Mucosa of descending colon (tissue), 3 donors: ENCODE measurements around the gene SLC16A3. TPM values are rescaled to one million over a fixed set of nuclear protein-coding genes. Genes with fewer than 3 reads are reported as not detected.

ENCODE experiments used
- ATAC-seq: fragments of 200-7000 bp; cut with Tn5 transposase; one replicate; pipeline ENCODE4 v1.9.1; 2020; ENCODE audit warnings: mild to moderate bottlenecking, moderate library complexity
- DNase-seq, 3 donors: peaks; one replicate each; pipeline ENCODE4 v3.0.0-alpha.2; 2020
- H3K36me3 ChIP-seq: fragments of 200-600 bp; one replicate; pipeline ENCODE4 v1.8.0; 2021; ENCODE audit warnings: low read depth, mild to moderate bottlenecking
- H3K4me1 ChIP-seq: fragments of 200-600 bp; one replicate; pipeline ENCODE4 v1.8.0; 2021; ENCODE audit warnings: low read depth, mild to moderate bottlenecking
- H3K4me3 ChIP-seq: fragments of 200-600 bp; one replicate; pipeline ENCODE4 v1.8.0; 2021; ENCODE audit warnings: mild to moderate bottlenecking
- H3K9me3 ChIP-seq: fragments of 200-600 bp; one replicate; pipeline ENCODE4 v1.8.0; 2021; ENCODE audit warnings: mild to moderate bottlenecking
- intact Hi-C, 2 donors: fragments of 100-400 bp; cut with DNase I in 1 of 2; cut with micrococcal nuclease in 1 of 2; formaldehyde crosslinking; loops; one replicate each; pipeline versions ENCODE4 v1.11.0 to v1.11.1; 2022; cut with DNase I, micrococcal nuclease
- total RNA-seq, 3 donors: library from RNA; stranded (reverse); fragmentation: NEBNext Ultra II Directional in 2 of 3; extraction: Animal tissue kit (Norgen Biotek cat#: 25700) in 2 of 3; gene quantifications; one replicate each; pipeline versions ENCODE4 v1.2.1 to v1.2.4, GENCODE V29; 2021 to 2023
- TF ChIP-seq, protein P1 (sequence below): fragments of 200-600 bp; IDR thresholded peaks from one replicate; pipeline ENCODE4 v1.8.0; 2022; ENCODE audit warnings: antibody characterized with exemption, mild to moderate bottlenecking
- donor health status: DM: no; HTN: no; CAD: no; lungs with moderate emphysema.
- donor health status: DM: no; HTN: no; CAD: no.
- donor health status: DM: no; HTN: yes; CAD: no.

SLC16A3 gene
- total RNA-seq, 3 donors from 2014 or later: 41.0 to 150 (median 104) TPM

DNA sequence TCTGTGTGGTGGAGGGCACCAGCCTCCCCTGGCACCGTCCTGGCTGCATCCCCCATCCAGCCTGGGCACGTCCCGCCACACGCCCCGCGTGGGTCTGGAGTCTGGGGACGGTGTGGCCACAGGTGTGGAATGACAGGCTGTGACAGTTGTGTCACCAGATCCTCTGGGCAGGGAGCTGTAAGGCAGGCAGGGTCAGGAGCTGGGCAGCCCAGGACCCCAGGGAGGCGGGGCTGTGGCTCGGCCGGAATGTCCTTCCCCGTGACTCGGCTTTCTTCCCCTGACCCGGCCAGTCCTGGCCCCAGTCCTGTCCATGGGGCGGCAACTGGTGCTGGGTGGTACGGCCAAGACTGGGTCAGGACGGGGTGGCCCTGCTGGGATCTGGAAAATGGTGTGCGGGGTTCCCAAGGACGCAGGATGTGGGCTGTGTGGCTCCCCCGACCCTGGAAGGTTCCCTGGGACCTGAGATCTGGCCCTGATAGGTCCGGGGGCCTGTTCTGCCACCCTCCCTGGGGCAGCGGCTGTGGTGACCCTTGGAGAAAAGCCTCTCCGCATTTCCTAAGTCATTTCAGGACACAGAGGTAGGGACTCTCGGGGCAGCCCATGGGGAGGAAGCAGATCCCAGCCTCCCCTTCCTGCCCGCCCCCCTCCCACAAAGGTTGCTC is 3.3 kb upstream of the SLC16A3 start:
- Histone ChIP-seq H3K4me3 (no peak overlapping the region), H3K36me3 (no peaks in the 10 kb centered on the region), H3K4me1 (peaks cover 24% of the 10 kb centered on the region), H3K9me3 (no peaks in the 10 kb centered on the region)
- peak in 1 of 3 donors; percentile 31 for DNase-seq
- ATAC-seq: no peak
- TF ChIP-seq, protein P1, sequence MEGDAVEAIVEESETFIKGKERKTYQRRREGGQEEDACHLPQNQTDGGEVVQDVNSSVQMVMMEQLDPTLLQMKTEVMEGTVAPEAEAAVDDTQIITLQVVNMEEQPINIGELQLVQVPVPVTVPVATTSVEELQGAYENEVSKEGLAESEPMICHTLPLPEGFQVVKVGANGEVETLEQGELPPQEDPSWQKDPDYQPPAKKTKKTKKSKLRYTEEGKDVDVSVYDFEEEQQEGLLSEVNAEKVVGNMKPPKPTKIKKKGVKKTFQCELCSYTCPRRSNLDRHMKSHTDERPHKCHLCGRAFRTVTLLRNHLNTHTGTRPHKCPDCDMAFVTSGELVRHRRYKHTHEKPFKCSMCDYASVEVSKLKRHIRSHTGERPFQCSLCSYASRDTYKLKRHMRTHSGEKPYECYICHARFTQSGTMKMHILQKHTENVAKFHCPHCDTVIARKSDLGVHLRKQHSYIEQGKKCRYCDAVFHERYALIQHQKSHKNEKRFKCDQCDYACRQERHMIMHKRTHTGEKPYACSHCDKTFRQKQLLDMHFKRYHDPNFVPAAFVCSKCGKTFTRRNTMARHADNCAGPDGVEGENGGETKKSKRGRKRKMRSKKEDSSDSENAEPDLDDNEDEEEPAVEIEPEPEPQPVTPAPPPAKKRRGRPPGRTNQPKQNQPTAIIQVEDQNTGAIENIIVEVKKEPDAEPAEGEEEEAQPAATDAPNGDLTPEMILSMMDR: no peak
- intact Hi-C loops: no loop called here

DNA sequence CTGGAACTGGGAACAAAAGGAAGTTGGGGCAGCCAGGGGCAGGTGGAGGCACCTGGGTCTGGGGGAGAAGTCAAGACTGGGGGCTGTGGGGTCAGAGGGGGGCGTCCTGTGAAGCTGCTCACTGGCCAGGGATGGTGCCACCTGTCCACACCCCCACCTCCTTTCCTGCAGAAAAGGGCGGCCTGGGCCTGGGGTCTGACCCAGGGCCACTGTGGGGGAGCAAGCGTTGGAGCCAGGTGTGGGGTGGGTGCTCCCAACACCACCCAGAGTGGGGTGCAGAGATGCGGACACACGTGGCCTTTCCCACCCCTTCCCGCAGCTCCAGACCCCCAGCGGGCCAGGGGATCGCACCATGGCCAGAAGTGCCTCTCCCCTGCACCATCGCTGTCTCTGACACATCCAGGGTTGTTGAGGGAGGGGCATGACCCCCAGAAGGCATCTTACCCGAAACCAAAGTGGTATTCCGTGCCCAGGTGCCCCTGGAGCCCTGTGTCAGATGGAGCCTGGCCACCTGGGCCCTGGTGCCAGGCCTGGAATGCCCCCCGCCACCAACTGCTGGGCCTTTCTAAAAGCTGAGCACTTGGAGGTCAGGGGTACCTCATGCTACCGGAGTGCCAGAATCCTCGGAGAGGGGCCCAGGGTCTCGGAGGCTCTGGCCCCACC is 2.6 kb upstream of the SLC16A3 start:
- intact Hi-C loops: no loop called here

DNA sequence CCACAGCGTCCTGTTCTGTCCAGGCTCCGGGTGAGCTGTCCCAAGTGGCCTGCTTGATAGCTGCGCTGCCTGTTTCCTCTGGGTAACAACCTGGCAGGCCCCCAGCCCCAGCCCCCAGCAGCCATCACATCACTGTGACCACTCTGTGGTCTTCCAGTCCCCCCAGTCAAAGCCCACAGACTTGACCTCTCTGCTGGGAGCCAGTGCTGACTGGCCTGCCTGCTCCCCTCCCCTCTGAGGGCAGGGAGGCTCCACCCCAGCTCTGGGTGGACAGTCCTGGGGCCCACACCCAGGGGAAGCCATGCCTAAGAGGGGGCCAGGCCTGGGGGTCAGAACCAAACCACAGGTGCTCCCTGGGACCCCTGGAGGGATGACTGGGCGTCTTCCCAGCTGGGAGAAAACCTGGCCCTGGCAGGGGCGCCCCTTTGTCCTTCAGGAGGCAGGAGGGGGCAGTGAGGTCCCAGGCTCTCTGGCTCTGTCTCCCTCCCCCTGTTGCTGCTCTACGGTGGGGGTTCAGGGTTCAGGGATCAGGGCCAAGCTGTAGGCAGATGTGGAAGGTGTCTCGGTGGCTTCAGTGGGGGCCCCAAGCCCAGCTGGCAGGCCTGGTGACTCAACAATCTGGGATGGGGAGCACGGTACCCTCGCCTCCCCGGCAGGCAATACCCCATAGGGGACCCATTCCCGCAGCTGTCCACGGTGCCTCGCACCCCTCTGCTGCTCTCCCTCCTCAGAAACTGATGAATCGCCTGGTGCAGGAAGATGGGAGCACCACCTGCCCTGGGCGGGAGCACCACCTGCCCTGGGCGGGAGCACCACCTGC is 1.8 kb upstream of the SLC16A3 start:
- TF ChIP-seq, protein P1: no peak
- Histone ChIP-seq H3K36me3 (no peaks in the 10 kb centered on the region), H3K4me1 (peaks cover 38% of the 10 kb centered on the region), H3K4me3 (no peak overlapping the region), H3K9me3 (no peaks in the 10 kb centered on the region)
- DNase-seq (peak in 1 of 3 donors; percentile 44), ATAC-seq (no peak)
- intact Hi-C loops: no loop called here

More for the DNA sequence above, 2.6 kb upstream of the SLC16A3 start:
- Histone ChIP-seq H3K9me3 (no peaks in the 10 kb centered on the region), H3K4me1 (peaks cover 31% of the 10 kb centered on the region), H3K36me3 (no peaks in the 10 kb centered on the region), H3K4me3 (no peak overlapping the region)
- ATAC-seq: no peak
- peak in 1 of 3 donors; percentile 36 for DNase-seq
- TF ChIP-seq, protein P1: no peak

DNA sequence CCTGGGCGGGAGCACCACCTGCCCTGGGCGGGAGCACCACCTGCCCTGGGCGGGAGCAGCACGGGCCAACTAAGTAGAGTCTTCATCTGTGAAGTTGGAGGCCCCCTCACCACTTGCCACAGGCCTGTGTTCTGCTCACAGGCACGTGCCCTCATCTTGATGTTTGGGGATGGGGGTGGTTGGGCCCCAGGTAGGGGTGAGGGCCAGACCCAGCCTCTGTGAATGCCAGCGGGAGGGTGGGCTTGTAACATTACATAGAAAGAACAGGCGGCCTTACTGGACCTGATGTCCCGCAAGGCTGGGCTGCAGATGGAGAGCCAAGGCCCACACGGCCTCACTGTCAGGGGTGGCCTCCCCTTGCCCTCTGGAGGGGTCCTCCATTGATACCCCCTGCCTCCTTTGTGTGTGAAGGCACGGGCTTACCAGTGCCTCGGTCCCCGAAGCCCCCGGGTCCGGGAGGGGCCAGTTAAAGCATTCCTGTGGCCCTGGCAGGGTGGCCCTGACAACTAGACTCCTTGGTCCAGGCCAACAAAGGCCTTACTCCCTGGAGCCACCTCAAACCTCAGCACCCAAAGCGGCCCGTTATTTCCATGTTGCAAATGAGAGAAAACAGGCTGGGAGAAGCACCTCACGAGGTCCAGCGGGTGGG is 1.1 kb upstream of the SLC16A3 start:
- DNase-seq: no peak
- peaks cover 43% of the 10 kb centered on the region for H3K4me1 ChIP-seq
- H3K4me3 ChIP-seq: no peak overlapping the region
- no peak for ATAC-seq
- TF ChIP-seq, protein P1: no peak
- no peaks in the 10 kb centered on the region for H3K36me3 ChIP-seq
- no peaks in the 10 kb centered on the region for H3K9me3 ChIP-seq
- intact Hi-C loops: no loop called here

DNA sequence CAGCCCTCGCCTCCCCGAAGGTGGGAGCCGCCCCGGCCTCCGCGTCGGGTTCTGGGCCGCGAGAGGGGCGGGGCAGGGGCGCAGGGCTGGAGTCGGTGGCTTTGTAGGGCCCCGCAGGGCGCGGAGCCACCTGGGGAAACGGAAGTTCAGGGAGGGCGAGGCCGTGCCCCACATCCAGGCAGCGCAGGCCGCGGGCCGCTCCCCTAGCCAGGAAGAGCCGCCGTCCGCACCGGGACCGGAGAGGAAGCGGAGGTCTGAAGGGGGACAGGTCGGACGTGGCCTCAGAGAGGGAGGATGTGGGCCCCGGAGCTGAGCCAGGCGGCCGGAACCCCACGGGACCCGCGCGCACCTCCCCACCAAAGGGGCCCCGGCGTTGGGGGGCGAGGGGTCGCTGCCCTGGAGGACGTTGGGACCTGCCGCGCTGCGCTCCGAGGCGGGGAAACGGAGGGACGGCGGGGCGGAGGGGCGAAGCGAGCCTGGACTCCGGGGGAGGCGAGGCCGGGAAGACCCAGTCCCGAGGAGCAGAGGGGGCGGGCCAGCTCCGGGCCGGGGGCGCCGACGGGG is 482 bp upstream of the SLC16A3 start:
- Histone ChIP-seq H3K9me3 (no peaks in the 10 kb centered on the region), H3K4me3 (peak overlapping the region; percentile 28), H3K4me1 (peaks cover 43% of the 10 kb centered on the region), H3K36me3 (no peaks in the 10 kb centered on the region)
- ATAC-seq: peak; percentile 49
- DNase-seq: peak; percentile 79 to 92 (median 86)
- intact Hi-C loops: no loop called here
- TF ChIP-seq, protein P1: no peak
